Lower leg skin (tissue), 3 donors: Measurements from ENCODE around the gene CCDC9.

Source experiments
- POLR2A ChIP-seq, 2 donors: fragments of 450-650 bp; IDR thresholded peaks; one replicate each; pipeline ENCODE4 v1.6.1; 2016 to 2017; ENCODE audit warnings: antibody characterized with exemption in 2 of 2, mild to moderate bottlenecking in 1 of 2, moderate library complexity in 1 of 2
- TF ChIP-seq, protein P1 (sequence below), 3 donors: fragments of 450-650 bp; IDR thresholded peaks; one replicate each; pipeline ENCODE4 v1.5.1; 2016; ENCODE audit warnings: antibody characterized with exemption in 3 of 3, mild to moderate bottlenecking in 3 of 3, moderate library complexity in 2 of 3

DNA sequence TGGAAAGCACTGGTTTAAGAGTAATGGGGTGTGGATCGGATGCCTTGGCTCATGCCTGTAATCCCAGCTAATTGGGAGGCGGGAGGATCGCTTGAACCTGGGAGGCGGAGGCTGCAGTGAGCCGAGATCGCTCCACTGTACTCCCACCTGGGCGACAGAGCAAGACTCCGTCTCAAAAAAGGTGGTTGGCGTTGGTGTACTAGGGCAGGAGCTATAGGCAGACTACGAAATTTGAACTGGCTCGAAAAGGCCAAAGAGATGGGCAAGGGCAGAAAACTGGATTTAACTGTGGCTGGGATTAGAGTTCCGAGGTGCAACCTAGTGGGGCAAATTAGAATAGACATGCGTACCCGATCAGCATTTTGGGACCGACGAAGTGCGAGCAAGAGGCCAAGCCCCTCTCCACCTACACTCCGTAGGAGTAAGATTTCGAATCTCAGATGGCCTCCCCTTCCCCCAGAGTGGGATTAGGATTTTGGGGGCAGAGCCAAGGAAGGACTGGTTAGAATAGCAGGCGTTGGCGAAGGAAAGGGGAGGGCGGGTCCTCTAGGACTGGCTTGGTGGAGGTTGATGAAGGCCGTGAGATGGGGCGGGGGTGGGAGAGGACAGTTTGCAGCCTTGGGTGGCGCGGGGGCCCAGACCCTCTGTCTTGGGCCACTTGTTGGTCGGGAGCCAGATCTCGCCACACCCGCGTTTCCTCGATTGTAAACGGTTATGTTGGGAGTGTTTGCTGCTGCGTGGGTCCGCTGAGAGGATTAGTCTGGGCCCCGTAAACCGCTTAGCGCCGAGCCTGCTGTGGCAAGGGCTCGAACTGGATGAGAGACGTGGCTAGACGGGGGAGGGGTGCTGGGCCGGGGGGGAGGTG, 16.4 kb downstream of the CCDC9 start:
- TF ChIP-seq, protein P1, sequence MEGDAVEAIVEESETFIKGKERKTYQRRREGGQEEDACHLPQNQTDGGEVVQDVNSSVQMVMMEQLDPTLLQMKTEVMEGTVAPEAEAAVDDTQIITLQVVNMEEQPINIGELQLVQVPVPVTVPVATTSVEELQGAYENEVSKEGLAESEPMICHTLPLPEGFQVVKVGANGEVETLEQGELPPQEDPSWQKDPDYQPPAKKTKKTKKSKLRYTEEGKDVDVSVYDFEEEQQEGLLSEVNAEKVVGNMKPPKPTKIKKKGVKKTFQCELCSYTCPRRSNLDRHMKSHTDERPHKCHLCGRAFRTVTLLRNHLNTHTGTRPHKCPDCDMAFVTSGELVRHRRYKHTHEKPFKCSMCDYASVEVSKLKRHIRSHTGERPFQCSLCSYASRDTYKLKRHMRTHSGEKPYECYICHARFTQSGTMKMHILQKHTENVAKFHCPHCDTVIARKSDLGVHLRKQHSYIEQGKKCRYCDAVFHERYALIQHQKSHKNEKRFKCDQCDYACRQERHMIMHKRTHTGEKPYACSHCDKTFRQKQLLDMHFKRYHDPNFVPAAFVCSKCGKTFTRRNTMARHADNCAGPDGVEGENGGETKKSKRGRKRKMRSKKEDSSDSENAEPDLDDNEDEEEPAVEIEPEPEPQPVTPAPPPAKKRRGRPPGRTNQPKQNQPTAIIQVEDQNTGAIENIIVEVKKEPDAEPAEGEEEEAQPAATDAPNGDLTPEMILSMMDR (IDR thresholded peaks at IDR 0.05): no peak
- TF ChIP-seq POLR2A (IDR thresholded peaks at IDR 0.05): no peak
